Measurements from ENCODE around the gene THAP6. TPM values are rescaled to one million over a fixed set of nuclear protein-coding genes. Genes with fewer than 3 reads are reported as not detected.

The THAP6 gene
- total and polyA plus RNA-seq, 2 donors (not counting 1 experiment from before 2014, with no cell fraction given), result 8.9 to 38.3 TPM

DNA sequence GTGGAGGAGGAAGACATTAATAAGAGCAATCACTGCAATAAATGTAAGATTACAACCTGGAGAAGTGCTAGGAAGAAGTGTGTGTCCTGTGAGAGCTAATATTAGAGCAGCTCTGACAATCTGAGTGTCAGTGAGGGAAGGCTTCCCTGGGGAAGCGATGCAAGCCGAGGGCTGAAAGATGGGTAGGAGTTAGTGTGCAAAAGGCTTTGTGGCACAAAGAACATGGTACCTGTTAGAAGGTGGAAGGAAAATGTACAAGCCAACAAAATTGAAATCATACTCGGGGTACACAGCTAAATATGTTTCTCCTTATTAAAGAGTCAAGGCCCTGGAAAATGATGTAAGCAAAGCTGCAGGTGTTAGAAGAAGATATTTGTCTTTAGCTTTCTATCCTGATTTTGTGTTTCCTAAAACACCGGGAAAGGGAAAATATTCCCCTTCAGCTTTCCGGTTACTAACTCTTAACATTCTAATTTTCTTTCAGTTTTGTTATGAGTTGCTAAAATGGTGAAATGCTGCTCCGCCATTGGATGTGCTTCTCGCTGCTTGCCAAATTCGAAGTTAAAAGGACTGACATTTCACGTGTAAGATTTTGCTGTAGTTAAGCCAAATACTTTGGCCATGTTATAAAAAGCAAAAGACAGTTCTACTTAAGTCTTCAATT, 808 bp downstream of the THAP6 start:
- H3K4me1 ChIP-seq (ENCODE audit: control insufficient read depth in 2 of 2, insufficient read depth in 2 of 2, low read length in 2 of 2), result peaks cover 29 to 32% of the 10 kb centered on the region in 2 donors
- POLR2A ChIA-PET, result interaction anchor here (1.0 to 1.6 kb wide), 2 partner anchors 140 to 210 kb away, joined by 3 to 6 read pairs; partner anchors contain the start of gene USO1
- peak overlapping the region; percentile 76 to 94 (median 85) for H3K4me3 ChIP-seq (ENCODE audit: control extremely low read depth in 1 of 5, extremely low read depth in 1 of 5, insufficient read depth in 1 of 5, low read depth in 2 of 5, low read length in 4 of 5)

More for the DNA sequence above, 808 bp downstream of the THAP6 start:
- TF ChIP-seq EZH2 (IDR thresholded peaks at IDR 0.05; ENCODE audit: borderline replicate concordance, insufficient read depth, low read depth, low read length, poor library complexity, severe bottlenecking) (no peak), CTCF (IDR thresholded peaks at IDR 0.05) (no peak)
- Mint-ChIP-seq H3K9me3 (ENCODE audit: insufficient read depth) (no peaks in the 10 kb centered on the region), H3K27ac (peak overlapping the region; percentile 97), H3K4me1 (peaks cover 31% of the 10 kb centered on the region), H3K27me3 (no peaks in the 10 kb centered on the region), H3K4me3 (no peak overlapping the region)
- CTCF ChIA-PET, result interaction anchor here (0.6 to 1.8 kb wide), 6 partner anchors 10 to 640 kb away, joined by 3 to 10 read pairs (median 4); partner anchors contain the start of genes PARM1 and USO1
- Histone ChIP-seq H3K9ac (ENCODE audit: low read length) (peak overlapping the region; percentile 92), H3K36me3 (replicated peaks in 1 of 2; ENCODE audit: control extremely low read depth in 1 of 2, control insufficient read depth in 1 of 2, extremely low read depth in 1 of 2, insufficient read depth in 2 of 2, low read length in 1 of 2) (peaks cover 4 to 19% of the 10 kb centered on the region in 2 experiments), H3K9me3 (ENCODE audit: control extremely low read depth in 1 of 3, control insufficient read depth in 2 of 3, insufficient read depth in 1 of 3, low read length in 2 of 3) (no peaks in the 10 kb centered on the region), H4K20me1 (ENCODE audit: control insufficient read depth, insufficient read depth, low read length, poor library complexity, severe bottlenecking) (no peaks in the 10 kb centered on the region), H3K79me2 (ENCODE audit: control insufficient read depth, insufficient read depth, low read length) (peaks cover 70% of the 10 kb centered on the region), H3K27ac (ENCODE audit: low read length in 2 of 2) (peak overlapping the region; percentile 93 to 96), H3K4me2 (replicated peaks; ENCODE audit: low read depth, low read length, poor library complexity, severe bottlenecking) (peak overlapping the region; percentile 88), H2AFZ (ENCODE audit: insufficient read depth, low read depth, low read length, poor library complexity, severe bottlenecking) (peak overlapping the region; percentile 87), H3K27me3 (replicated peaks in 1 of 4; ENCODE audit: control extremely low read depth in 1 of 4, control insufficient read depth in 3 of 4, insufficient read depth in 4 of 4, low read length in 3 of 4) (no peaks in the 10 kb centered on the region)
- intact Hi-C loops (cut with micrococcal nuclease), result loop anchor here (1.0 to 5.0 kb wide), 7 partner anchors 115 to 1562 kb away; partner anchors contain the start of genes CCNI, CDKL2, G3BP2 and MTHFD2L
- WGBS (ENCODE audit: insufficient coverage), result no CpG with 5 or more reads among the region's 9 CpGs
- no peak for ATAC-seq (ENCODE audit: low read depth)
- DNase-seq, result peak; percentile 45
